ENCODE measurements around the gene CDC73. TPM values are rescaled to one million over a fixed set of nuclear protein-coding genes. Genes with fewer than 3 reads are reported as not detected.

Gene CDC73
- total RNA-seq, 1 experiment from 2014 or later, result 85.8 TPM

GRCh38 chr1:193179094-193179493 lies 57.3 kb downstream of the CDC73 start:
- no peak for DNase-seq (ENCODE audit: unreplicated experiment)
- ChIA-PET POLR2A (interaction anchor here (3.6 kb wide), 1 partner anchor 12 kb away, joined by 9 read pairs; no protein-coding TSS in a partner anchor), CTCF (interaction anchor here (2.8 kb wide), 1 partner anchor 11 kb away, joined by 13 read pairs; no protein-coding TSS in a partner anchor)
- TF ChIP-seq, protein P1, sequence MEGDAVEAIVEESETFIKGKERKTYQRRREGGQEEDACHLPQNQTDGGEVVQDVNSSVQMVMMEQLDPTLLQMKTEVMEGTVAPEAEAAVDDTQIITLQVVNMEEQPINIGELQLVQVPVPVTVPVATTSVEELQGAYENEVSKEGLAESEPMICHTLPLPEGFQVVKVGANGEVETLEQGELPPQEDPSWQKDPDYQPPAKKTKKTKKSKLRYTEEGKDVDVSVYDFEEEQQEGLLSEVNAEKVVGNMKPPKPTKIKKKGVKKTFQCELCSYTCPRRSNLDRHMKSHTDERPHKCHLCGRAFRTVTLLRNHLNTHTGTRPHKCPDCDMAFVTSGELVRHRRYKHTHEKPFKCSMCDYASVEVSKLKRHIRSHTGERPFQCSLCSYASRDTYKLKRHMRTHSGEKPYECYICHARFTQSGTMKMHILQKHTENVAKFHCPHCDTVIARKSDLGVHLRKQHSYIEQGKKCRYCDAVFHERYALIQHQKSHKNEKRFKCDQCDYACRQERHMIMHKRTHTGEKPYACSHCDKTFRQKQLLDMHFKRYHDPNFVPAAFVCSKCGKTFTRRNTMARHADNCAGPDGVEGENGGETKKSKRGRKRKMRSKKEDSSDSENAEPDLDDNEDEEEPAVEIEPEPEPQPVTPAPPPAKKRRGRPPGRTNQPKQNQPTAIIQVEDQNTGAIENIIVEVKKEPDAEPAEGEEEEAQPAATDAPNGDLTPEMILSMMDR (IDR thresholded peaks at IDR 0.05; ENCODE audit: unreplicated experiment), result no peak
- no TSS peak for BruUV-seq (replicated peaks)
- Mint-ChIP-seq H3K9me3 (ENCODE audit: unreplicated experiment) (peaks cover 7% of the 10 kb centered on the region), H3K27ac (ENCODE audit: low read depth, unreplicated experiment) (no peak overlapping the region), H3K36me3 (ENCODE audit: insufficient read depth, unreplicated experiment) (peaks cover 13% of the 10 kb centered on the region), H3K4me1 (ENCODE audit: insufficient read depth, unreplicated experiment) (peaks cover 24% of the 10 kb centered on the region), H3K27me3 (ENCODE audit: insufficient read depth, unreplicated experiment) (no peaks in the 10 kb centered on the region), H3K4me3 (ENCODE audit: unreplicated experiment) (no peak overlapping the region)
- intact Hi-C loops (cut with micrococcal nuclease), result no loop called here

DNA sequence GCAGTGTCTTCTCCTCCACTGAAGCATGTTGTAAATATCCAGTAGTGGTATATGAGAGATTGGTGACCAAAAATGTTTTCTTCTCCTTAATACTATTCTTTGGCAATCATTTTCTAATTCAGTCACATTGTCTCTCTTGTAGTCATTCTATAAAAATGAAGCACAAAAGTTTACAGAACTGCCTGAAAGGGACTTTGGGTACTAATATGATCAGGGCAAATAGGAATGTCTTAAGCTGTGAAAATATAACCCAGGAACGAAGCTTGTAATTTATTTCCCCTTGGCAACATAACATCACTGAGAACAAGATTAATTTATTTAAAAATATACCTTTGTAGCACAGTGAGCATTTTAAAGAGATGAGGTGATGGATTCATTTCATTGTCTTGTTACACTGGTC lies 59.7 kb downstream of the CDC73 start:
- H3K27me3 Mint-ChIP-seq (ENCODE audit: insufficient read depth, unreplicated experiment), result no peaks in the 10 kb centered on the region
- intact Hi-C loops (cut with micrococcal nuclease), result no loop called here
- no peak overlapping the region for H3K4me3 Mint-ChIP-seq (ENCODE audit: unreplicated experiment)
- TF ChIP-seq, protein P1 (IDR thresholded peaks at IDR 0.05; ENCODE audit: unreplicated experiment), result no peak
- no peaks in the 10 kb centered on the region for H3K9me3 Mint-ChIP-seq (ENCODE audit: unreplicated experiment)
- H3K4me1 Mint-ChIP-seq (ENCODE audit: insufficient read depth, unreplicated experiment), result peaks cover 17% of the 10 kb centered on the region
- H3K27ac Mint-ChIP-seq (ENCODE audit: low read depth, unreplicated experiment), result no peak overlapping the region
- ChIA-PET CTCF (interaction anchor here (0.6 to 2.8 kb wide), 9 partner anchors 9 to 1114 kb away, joined by 3 to 13 read pairs (median 4); no protein-coding TSS in a partner anchor), POLR2A (interaction anchor here (3.6 kb wide), 1 partner anchor 10 kb away, joined by 9 read pairs; no protein-coding TSS in a partner anchor)
- peaks cover 7% of the 10 kb centered on the region for H3K36me3 Mint-ChIP-seq (ENCODE audit: insufficient read depth, unreplicated experiment)
- DNase-seq (ENCODE audit: unreplicated experiment), result no peak
- no TSS peak for BruUV-seq (replicated peaks)

DNA sequence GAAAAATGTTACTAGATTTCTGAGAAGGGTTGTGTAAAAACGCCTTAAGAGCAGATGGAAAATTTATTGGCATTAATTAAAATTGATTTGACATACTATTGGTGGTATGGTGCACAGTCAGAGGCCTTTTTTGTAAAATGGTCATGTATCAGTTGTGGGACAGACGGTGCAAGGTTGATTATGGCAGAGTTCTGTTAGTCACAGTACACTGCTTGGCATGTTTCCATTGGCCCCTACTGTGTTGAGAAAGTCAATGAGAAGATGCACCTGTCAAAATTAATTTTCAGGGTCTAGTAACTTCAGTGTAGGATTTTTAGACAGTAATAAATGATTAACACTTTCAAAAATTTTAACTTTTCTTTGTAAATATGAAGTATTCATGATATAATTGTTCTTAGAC lies 60.2 kb downstream of the CDC73 start:
- TF ChIP-seq, protein P1 (IDR thresholded peaks at IDR 0.05; ENCODE audit: unreplicated experiment), result no peak
- H3K27ac Mint-ChIP-seq (ENCODE audit: low read depth, unreplicated experiment), result no peak overlapping the region
- intact Hi-C loops (cut with micrococcal nuclease), result no loop called here
- H3K4me3 Mint-ChIP-seq (ENCODE audit: unreplicated experiment), result no peak overlapping the region
- BruUV-seq (replicated peaks), result no TSS peak
- ChIA-PET CTCF (interaction anchor here (0.6 to 2.8 kb wide), 8 partner anchors 8 to 1114 kb away, joined by 3 to 13 read pairs (median 3); no protein-coding TSS in a partner anchor), POLR2A (interaction anchor here (3.6 kb wide), 1 partner anchor 9 kb away, joined by 9 read pairs; no protein-coding TSS in a partner anchor)
- H3K9me3 Mint-ChIP-seq (ENCODE audit: unreplicated experiment), result no peaks in the 10 kb centered on the region
- peak; percentile 30 for DNase-seq (ENCODE audit: unreplicated experiment)
- peaks cover 21% of the 10 kb centered on the region for H3K4me1 Mint-ChIP-seq (ENCODE audit: insufficient read depth, unreplicated experiment)
- H3K27me3 Mint-ChIP-seq (ENCODE audit: insufficient read depth, unreplicated experiment), result no peaks in the 10 kb centered on the region
- H3K36me3 Mint-ChIP-seq (ENCODE audit: insufficient read depth, unreplicated experiment), result peaks cover 7% of the 10 kb centered on the region

DNA sequence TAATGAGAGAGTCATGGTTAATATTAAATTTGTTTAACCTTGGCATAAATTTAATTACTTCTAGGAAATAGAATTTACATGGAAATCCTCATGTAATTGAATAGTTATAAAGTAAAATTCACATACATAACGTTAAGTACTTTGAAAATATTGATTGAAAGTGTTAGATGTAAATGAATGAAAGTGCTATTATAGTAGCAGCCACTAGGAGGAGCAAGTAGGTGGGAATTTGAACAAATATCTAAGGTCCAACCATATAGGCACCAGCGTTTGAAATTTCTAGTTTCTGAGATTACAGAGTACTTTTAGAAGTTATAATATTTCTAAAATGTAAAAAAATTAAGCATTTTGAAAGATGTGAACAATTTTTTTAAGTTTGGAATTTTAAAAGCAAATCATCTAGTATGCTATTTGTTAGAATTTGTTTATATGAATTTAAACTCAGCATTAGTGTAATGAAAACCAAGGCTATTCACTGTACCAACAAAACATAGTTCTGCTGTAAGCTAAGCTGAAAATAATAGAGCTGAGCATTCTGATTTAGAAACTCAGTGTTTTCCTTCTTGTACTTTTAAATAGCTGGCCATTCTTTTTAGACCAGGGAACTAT lies 61.3 kb downstream of the CDC73 start:
- peak; percentile 77 for DNase-seq (ENCODE audit: unreplicated experiment)
- no peak overlapping the region for H3K27ac Mint-ChIP-seq (ENCODE audit: low read depth, unreplicated experiment)
- CTCF ChIA-PET, result interaction anchor here (0.6 to 1.5 kb wide), 10 partner anchors 20 to 628 kb away, joined by 3 to 10 read pairs (median 3); no protein-coding TSS in a partner anchor
- TF ChIP-seq, protein P1 (IDR thresholded peaks at IDR 0.05; ENCODE audit: unreplicated experiment), result peak; percentile 83
- no TSS peak for BruUV-seq (replicated peaks)
- no peaks in the 10 kb centered on the region for H3K9me3 Mint-ChIP-seq (ENCODE audit: unreplicated experiment)
- peaks cover 26% of the 10 kb centered on the region for H3K4me1 Mint-ChIP-seq (ENCODE audit: insufficient read depth, unreplicated experiment)
- intact Hi-C loops (cut with micrococcal nuclease), result loop anchor here (1.0 kb wide), 3 partner anchors 155 to 1112 kb away; no protein-coding TSS in a partner anchor
- POLR2A ChIA-PET, result no interaction called here
- no peak overlapping the region for H3K4me3 Mint-ChIP-seq (ENCODE audit: unreplicated experiment)
- no peaks in the 10 kb centered on the region for H3K36me3 Mint-ChIP-seq (ENCODE audit: insufficient read depth, unreplicated experiment)
- no peaks in the 10 kb centered on the region for H3K27me3 Mint-ChIP-seq (ENCODE audit: insufficient read depth, unreplicated experiment)
